T-helper 9 cell (primary cell): ENCODE measurements around the gene ZMYND10.
A peak's percentile ranks its signal among the peaks of the same experiment; 100 is the strongest.

ENCODE experiments used
- DNase-seq: peaks from one replicate; pipeline ENCODE4 v3.0.0-alpha.2; 2020

ZMYND10 gene

GRCh38 chr3:50342813-50343633 is 2.5 kb downstream of the ZMYND10 start:
- no peak for DNase-seq

GRCh38 chr3:50341996-50342650 is 3.4 kb downstream of the ZMYND10 start:
- no peak for DNase-seq

GRCh38 chr3:50341537-50341936 is 4.0 kb downstream of the ZMYND10 start:
- DNase-seq = no peak

GRCh38 chr3:50340448-50341329 is 4.8 kb downstream of the ZMYND10 start, which contains the start of gene RASSF1:
TSS of gene RASSF1 (minus strand) at chr3:50340836. CDS start at chr3:50340805, 31 bp downstream.
- peak; percentile 51 for DNase-seq

- DNase-seq = no peak
Measured at GRCh38 chr3:50340147-50340447, 5.4 kb downstream of the ZMYND10 start.

GRCh38 chr3:50339485-50340146 is 5.9 kb downstream of the ZMYND10 start:
- no peak for DNase-seq

GRCh38 chr3:50338965-50339364 is 6.6 kb downstream of the ZMYND10 start:
- no peak for DNase-seq

GRCh38 chr3:50337175-50337861 is 8.2 kb downstream of the ZMYND10 start:
- DNase-seq = peak; percentile 86

GRCh38 chr3:50336452-50337174 is 8.9 kb downstream of the ZMYND10 start:
- no peak for DNase-seq

- DNase-seq = no peak
Measured at GRCh38 chr3:50334339-50335075, 11.0 kb downstream of the ZMYND10 start.

- no peak for DNase-seq
Measured at GRCh38 chr3:50333744-50334328, 11.7 kb downstream of the ZMYND10 start.

GRCh38 chr3:50331364-50331907 is 14.1 kb downstream of the ZMYND10 start:
- DNase-seq = no peak

- DNase-seq = no peak
Measured at GRCh38 chr3:50330330-50330729, 15.2 kb downstream of the ZMYND10 start.

GRCh38 chr3:50327943-50328691 is 17.4 kb downstream of the ZMYND10 start, which contains the start of gene TUSC2:
TSS of gene TUSC2 (minus strand) at chr3:50328223. CDS start at chr3:50328099, 124 bp downstream.
- DNase-seq = peak; percentile 93

- no peak for DNase-seq
Measured at GRCh38 chr3:50327129-50327528, 18.4 kb downstream of the ZMYND10 start.

- no peak for DNase-seq
Measured at GRCh38 chr3:50326182-50326541, 19.4 kb downstream of the ZMYND10 start.

GRCh38 chr3:50325497-50326181 is 19.9 kb downstream of the ZMYND10 start:
- no peak for DNase-seq

GRCh38 chr3:50325113-50325480 is 20.4 kb downstream of the ZMYND10 start:
- no peak for DNase-seq
